ENCODE results near the gene DOCK2. TPM values are rescaled to one million over a fixed set of nuclear protein-coding genes. Genes with fewer than 3 reads are reported as not detected.
A peak's percentile ranks its signal among the peaks of the same experiment; 100 is the strongest.

DOCK2 gene
- total RNA-seq (2013): 365 TPM
- polyA plus RNA-seq (100 to 1,000 TPM in 2 of 3 donors, 10 to 100 TPM in 1; 57.5 to 178 (median 115) TPM), polyA minus RNA-seq (282 and 391 TPM in 2 replicates), total RNA-seq (127 to 989 (median 699) reads per million in 11 experiments)

DNA sequence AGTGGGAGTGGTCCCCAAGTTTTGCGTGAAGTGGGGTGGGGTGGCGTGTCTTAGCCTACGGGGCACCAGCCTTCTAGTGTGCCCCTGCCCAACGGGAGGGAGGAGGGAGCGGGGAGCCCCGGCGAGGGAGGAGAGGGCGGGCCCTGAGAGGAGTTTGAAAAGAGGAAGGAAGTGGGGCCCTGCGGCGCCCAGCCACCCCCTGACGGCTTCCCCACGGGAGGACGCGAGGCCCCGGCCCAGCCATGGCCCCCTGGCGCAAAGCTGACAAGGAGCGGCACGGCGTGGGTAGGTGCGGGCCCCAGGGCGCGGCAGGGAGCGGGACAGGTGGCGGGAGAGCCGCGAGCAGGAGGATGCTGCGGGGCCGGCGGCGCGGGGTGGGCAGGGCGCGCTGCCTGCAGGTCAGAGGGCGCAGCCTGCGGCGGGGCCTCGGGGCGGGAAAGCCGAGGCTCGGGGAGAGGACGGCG, at the start of gene DOCK2:
Gene DOCK2, plus strand, starts transcription at position 191 of the 464 bp plus-strand sequence. Its CDS starts 52 bp downstream, at position 243.
- H2AFZ ChIP-seq (ENCODE audit: insufficient read depth, low read depth, low read length, poor library complexity, severe bottlenecking): peak within 1 kb of the TSS; percentile 88
- H4K20me1 ChIP-seq (ENCODE audit: insufficient read depth, low read length): peaks cover 44% of the 10 kb centered on the region
- peaks cover 0 to 9% (median 6%) of the 10 kb centered on the region in 7 donors for H3K9me3 Mint-ChIP-seq
- WGBS (ENCODE audit: insufficient coverage): under 1% methylated on average over 39 of the region's 42 CpGs
- H3K9me3 ChIP-seq (replicated peaks in 1 of 2; ENCODE audit: control insufficient read depth in 1 of 2, insufficient read depth in 1 of 2, low read length in 2 of 2): peaks cover 4% of the 10 kb centered on the region in 2 donors
- H3K36me3 ChIP-seq (replicated peaks in 1 of 2; ENCODE audit: control insufficient read depth in 1 of 2, insufficient read depth in 2 of 2, low read length in 2 of 2): peaks cover 2 to 27% of the 10 kb centered on the region in 2 donors
- no peaks in the 10 kb centered on the region for H3K27me3 ChIP-seq (ENCODE audit: control insufficient read depth in 2 of 2, insufficient read depth in 2 of 2, low read length in 2 of 2)
- intact Hi-C loops (cut with micrococcal nuclease): loop anchor here (2.0 to 5.0 kb wide), 3 partner anchors 20 to 55 kb away; partner anchors contain the start of gene SPDL1 (in 2 of the 2)
- H3K27ac Mint-ChIP-seq: peak within 1 kb of the TSS; percentile 94 to 99 (median 96)
- peaks cover 0 to 2% (median 0%) of the 10 kb centered on the region in 3 donors for H3K27me3 Mint-ChIP-seq (ENCODE audit: low read depth in 3 of 3)
- TF ChIP-seq, protein P1, sequence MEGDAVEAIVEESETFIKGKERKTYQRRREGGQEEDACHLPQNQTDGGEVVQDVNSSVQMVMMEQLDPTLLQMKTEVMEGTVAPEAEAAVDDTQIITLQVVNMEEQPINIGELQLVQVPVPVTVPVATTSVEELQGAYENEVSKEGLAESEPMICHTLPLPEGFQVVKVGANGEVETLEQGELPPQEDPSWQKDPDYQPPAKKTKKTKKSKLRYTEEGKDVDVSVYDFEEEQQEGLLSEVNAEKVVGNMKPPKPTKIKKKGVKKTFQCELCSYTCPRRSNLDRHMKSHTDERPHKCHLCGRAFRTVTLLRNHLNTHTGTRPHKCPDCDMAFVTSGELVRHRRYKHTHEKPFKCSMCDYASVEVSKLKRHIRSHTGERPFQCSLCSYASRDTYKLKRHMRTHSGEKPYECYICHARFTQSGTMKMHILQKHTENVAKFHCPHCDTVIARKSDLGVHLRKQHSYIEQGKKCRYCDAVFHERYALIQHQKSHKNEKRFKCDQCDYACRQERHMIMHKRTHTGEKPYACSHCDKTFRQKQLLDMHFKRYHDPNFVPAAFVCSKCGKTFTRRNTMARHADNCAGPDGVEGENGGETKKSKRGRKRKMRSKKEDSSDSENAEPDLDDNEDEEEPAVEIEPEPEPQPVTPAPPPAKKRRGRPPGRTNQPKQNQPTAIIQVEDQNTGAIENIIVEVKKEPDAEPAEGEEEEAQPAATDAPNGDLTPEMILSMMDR (IDR thresholded peaks at IDR 0.05): no peak
- DNase-seq: peak; percentile 81 to 82 (median 82)
- H3K27ac ChIP-seq (ENCODE audit: low read depth in 1 of 2, low read length in 2 of 2): peak within 1 kb of the TSS; percentile 97
- peak within 1 kb of the TSS; percentile 99 for H3K9ac ChIP-seq (ENCODE audit: insufficient read depth, low read length, poor library complexity, severe bottlenecking)
- peak within 1 kb of the TSS; percentile 87 for H3K4me2 ChIP-seq (replicated peaks; ENCODE audit: extremely low read depth, low read length, poor library complexity, severe bottlenecking)
- H3K4me1 Mint-ChIP-seq: peaks cover 55% of the 10 kb centered on the region
- H3K79me2 ChIP-seq (ENCODE audit: insufficient read depth, low read length): peaks cover 59% of the 10 kb centered on the region
- H3K4me3 Mint-ChIP-seq: peak within 1 kb of the TSS; percentile 88 to 94
- H3K4me3 ChIP-seq (replicated peaks in 1 of 3; ENCODE audit: low read depth in 2 of 3, low read length in 3 of 3): peak within 1 kb of the TSS; percentile 48 to 97 (median 89)
- H3K4me1 ChIP-seq (ENCODE audit: control insufficient read depth in 1 of 2, insufficient read depth in 2 of 2, low read length in 2 of 2): peaks cover 55 to 59% of the 10 kb centered on the region in 2 donors
- peaks cover 24 to 25% of the 10 kb centered on the region in 2 donors for H3K36me3 Mint-ChIP-seq

DNA sequence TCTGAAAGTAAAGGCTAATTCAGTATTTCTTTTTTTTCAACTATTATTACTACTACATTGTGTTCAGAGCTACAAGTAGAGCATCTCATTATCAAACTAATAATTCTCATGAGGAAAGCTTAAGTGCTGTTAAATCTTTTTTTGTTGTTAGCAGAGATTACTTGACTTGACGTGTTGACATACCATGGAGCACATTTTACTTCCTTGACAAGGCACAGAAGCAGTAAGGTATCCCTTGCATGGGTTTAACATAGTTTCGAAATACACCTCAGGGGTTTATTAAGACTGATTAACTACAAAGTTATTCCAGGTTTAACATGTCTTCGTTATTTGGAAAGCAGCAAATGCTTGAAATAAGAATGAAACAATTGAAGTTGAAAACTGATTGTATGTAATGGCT, 46.5 kb upstream of the DOCK2 start:
- TF ChIP-seq, protein P1 (IDR thresholded peaks at IDR 0.05): no peak
- no peak overlapping the region for H3K4me3 Mint-ChIP-seq
- H4K20me1 ChIP-seq (ENCODE audit: insufficient read depth, low read length): no peaks in the 10 kb centered on the region
- H3K27me3 ChIP-seq (ENCODE audit: control insufficient read depth in 2 of 2, insufficient read depth in 2 of 2, low read length in 2 of 2): no peaks in the 10 kb centered on the region
- H3K27ac ChIP-seq (ENCODE audit: low read depth in 1 of 2, low read length in 2 of 2): no peak overlapping the region
- intact Hi-C loops (cut with micrococcal nuclease): no loop called here
- H3K4me1 Mint-ChIP-seq: peaks cover 6% of the 10 kb centered on the region
- H3K4me2 ChIP-seq (replicated peaks; ENCODE audit: extremely low read depth, low read length, poor library complexity, severe bottlenecking): no peak overlapping the region
- H3K27me3 Mint-ChIP-seq (ENCODE audit: low read depth in 3 of 3): no peaks in the 10 kb centered on the region
- peaks cover 32 to 69% of the 10 kb centered on the region in 2 donors for H3K36me3 ChIP-seq (replicated peaks in 1 of 2; ENCODE audit: control insufficient read depth in 1 of 2, insufficient read depth in 2 of 2, low read length in 2 of 2)
- no peaks in the 10 kb centered on the region for H3K9me3 Mint-ChIP-seq
- H3K9me3 ChIP-seq (replicated peaks in 1 of 2; ENCODE audit: control insufficient read depth in 1 of 2, insufficient read depth in 1 of 2, low read length in 2 of 2): no peaks in the 10 kb centered on the region
- no peak overlapping the region for H3K4me3 ChIP-seq (replicated peaks in 1 of 3; ENCODE audit: low read depth in 2 of 3, low read length in 3 of 3)
- H2AFZ ChIP-seq (ENCODE audit: insufficient read depth, low read depth, low read length, poor library complexity, severe bottlenecking): no peak overlapping the region
- peaks cover 53 to 58% of the 10 kb centered on the region in 2 donors for H3K36me3 Mint-ChIP-seq
- no peaks in the 10 kb centered on the region for H3K4me1 ChIP-seq (ENCODE audit: control insufficient read depth in 1 of 2, insufficient read depth in 2 of 2, low read length in 2 of 2)
- no peak for DNase-seq
- H3K27ac Mint-ChIP-seq: no peak overlapping the region
- peaks cover 25% of the 10 kb centered on the region for H3K79me2 ChIP-seq (ENCODE audit: insufficient read depth, low read length)
- no peak overlapping the region for H3K9ac ChIP-seq (ENCODE audit: insufficient read depth, low read length, poor library complexity, severe bottlenecking)
- WGBS (ENCODE audit: insufficient coverage): 86% methylated on average over 1 of the region's 3 CpGs

All from CD14-positive monocyte (primary cell).